HepG2 (cell line): ENCODE data around the gene MICA.

Experiments used
- CEBPB ChIP-seq: IDR thresholded peaks from 2 replicates; pipeline ENCODE4 v1.6.1; 2011; ENCODE audit warnings: low read depth, low read length, improper control_type of control experiment, borderline replicate concordance
- EP300 ChIP-seq, 3 experiments: sonication (generic) in 1 of 3; formaldehyde crosslinking in 1 of 3; IDR thresholded peaks; 2 replicates each; pipeline versions ENCODE4 v1.5.1 to v1.6.1; 2011 to 2020; ENCODE audit warnings: low read depth in 2 of 3, low read length in 2 of 3, borderline replicate concordance in 1 of 3, improper control_type of control experiment in 1 of 3, mild to moderate bottlenecking in 1 of 3, missing genetic modification reagents in 1 of 3, moderate library complexity in 1 of 3
- MAX ChIP-seq: IDR thresholded peaks from 2 replicates; pipeline ENCODE4 v1.6.1; 2012; ENCODE audit warnings: inconsistent platforms
- PHF5A ChIP-seq: IDR thresholded peaks from one replicate; pipeline ENCODE4 v1.6.1; 2018; ENCODE audit warnings: low read depth, missing genetic modification reagents; ENCODE audit not compliant: unreplicated experiment
- POLR2A ChIP-seq, 2 experiments: IDR thresholded peaks; 2 replicates each; pipeline ENCODE4 v1.6.1; 2011; ENCODE audit warnings: low read depth in 2 of 2, low read length in 2 of 2, mild to moderate bottlenecking in 1 of 2, moderate library complexity in 1 of 2; ENCODE audit not compliant: insufficient read depth in 1 of 2
- RNF219 ChIP-seq: sonication (generic); formaldehyde crosslinking; IDR thresholded peaks from 2 replicates; pipeline ENCODE4 v1.5.0; 2020; ENCODE audit warnings: mild to moderate bottlenecking, missing genetic modification reagents
- SRF ChIP-seq: IDR thresholded peaks from 2 replicates; pipeline ENCODE4 v1.6.1; 2011; ENCODE audit warnings: mild to moderate bottlenecking, low read depth, low read length, moderate library complexity
- ZFX ChIP-seq: sonication (generic); formaldehyde crosslinking; IDR thresholded peaks from 2 replicates; pipeline ENCODE4 v1.4.0; 2020; ENCODE audit warnings: mild to moderate bottlenecking, low read depth, missing genetic modification reagents, moderate library complexity
- ZNF747 ChIP-seq: sonication (generic); formaldehyde crosslinking; IDR thresholded peaks from 2 replicates; pipeline ENCODE4 v1.8.1; 2023; ENCODE audit warnings: missing genetic modification reagents, mild to moderate bottlenecking, borderline replicate concordance

- no peak for TF ChIP-seq SRF
- no peak for TF ChIP-seq ZNF747 (CRISPR knock-in tag)
- no peak for TF ChIP-seq ZFX
- no peak for TF ChIP-seq POLR2A (IDR thresholded peaks at IDR 0.05; ENCODE audit: insufficient read depth in 1 of 2, low read depth in 2 of 2, low read length in 2 of 2)
- TF ChIP-seq EP300 (IDR thresholded peaks at IDR 0.05; ENCODE audit: low read depth in 2 of 2, low read length in 2 of 2), result no peak
- no peak for TF ChIP-seq EP300 (CRISPR knock-in tag; IDR thresholded peaks at IDR 0.05; ENCODE audit: borderline replicate concordance)
- no peak for TF ChIP-seq RNF219 (CRISPR knock-in tag)
- TF ChIP-seq PHF5A, result no peak
- TF ChIP-seq MAX, result no peak
- TF ChIP-seq CEBPB, result no peak
Measured at GRCh38 chr6:31414771-31415265, 11.4 kb downstream of the MICA start.
